ENCODE data around the gene MOSPD2.
A peak's percentile ranks its signal among the peaks of the same experiment; 100 is the strongest.

MOSPD2 gene

DNA sequence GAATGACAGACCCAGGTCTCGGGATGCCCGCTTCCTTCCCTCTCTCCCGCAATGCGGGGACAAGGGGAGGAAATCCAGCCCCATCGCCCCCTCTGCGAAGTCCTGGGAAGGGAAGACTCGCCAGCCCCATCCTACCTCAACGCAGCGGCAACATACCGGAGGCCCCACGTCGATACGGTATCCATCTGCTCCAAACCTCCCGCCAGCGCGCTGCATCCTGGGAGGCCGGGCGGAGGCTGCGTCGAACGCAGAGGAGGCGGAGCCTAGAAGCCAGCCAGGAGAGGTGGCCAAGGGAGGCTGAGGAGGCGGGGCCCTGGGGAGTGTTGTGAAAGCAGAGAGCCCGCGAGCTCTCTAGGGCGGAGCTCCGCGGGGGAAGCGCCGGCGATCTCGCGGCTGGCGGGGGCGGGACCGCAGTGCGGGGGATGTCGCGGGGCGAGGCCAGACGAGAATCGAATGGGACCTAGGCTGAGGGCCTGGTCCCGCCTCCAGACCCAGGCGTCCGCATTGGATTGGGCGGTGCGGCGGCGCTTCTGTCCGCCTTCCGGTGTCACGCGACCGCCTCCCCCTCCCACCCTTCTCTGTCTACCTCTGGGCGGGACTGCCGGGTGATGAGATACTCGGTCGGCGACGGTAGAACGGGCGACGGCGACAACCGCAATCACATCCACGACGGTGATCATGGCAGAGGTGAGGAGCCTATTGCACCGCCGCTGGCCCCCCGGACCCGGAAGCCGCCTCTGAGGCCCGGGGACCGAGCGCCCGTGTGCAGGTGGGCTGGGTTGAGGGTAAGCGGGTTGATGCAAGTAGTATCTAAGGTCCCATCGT, at the start of gene MOSPD2, which contains the start of gene FANCB:
Gene MOSPD2, plus strand, starts transcription at position 571 of the 825 bp plus-strand sequence. Its CDS starts 108 bp downstream, at position 679.
Gene FANCB, minus strand, starts transcription at position 219 of the 825 bp plus-strand sequence. CDS start 7,559 bp downstream, outside the sequence.
- peak within 1 kb of the TSS; percentile 89 for H3K4me3 ChIP-seq (ENCODE audit: low read depth, low read length)
- peak; percentile 95 for DNase-seq (ENCODE audit: low read depth)
- TF ChIP-seq, protein P1, sequence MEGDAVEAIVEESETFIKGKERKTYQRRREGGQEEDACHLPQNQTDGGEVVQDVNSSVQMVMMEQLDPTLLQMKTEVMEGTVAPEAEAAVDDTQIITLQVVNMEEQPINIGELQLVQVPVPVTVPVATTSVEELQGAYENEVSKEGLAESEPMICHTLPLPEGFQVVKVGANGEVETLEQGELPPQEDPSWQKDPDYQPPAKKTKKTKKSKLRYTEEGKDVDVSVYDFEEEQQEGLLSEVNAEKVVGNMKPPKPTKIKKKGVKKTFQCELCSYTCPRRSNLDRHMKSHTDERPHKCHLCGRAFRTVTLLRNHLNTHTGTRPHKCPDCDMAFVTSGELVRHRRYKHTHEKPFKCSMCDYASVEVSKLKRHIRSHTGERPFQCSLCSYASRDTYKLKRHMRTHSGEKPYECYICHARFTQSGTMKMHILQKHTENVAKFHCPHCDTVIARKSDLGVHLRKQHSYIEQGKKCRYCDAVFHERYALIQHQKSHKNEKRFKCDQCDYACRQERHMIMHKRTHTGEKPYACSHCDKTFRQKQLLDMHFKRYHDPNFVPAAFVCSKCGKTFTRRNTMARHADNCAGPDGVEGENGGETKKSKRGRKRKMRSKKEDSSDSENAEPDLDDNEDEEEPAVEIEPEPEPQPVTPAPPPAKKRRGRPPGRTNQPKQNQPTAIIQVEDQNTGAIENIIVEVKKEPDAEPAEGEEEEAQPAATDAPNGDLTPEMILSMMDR (IDR thresholded peaks at IDR 0.05; ENCODE audit: insufficient read depth, low read depth, low read length, missing control alignments): no peak

DNA sequence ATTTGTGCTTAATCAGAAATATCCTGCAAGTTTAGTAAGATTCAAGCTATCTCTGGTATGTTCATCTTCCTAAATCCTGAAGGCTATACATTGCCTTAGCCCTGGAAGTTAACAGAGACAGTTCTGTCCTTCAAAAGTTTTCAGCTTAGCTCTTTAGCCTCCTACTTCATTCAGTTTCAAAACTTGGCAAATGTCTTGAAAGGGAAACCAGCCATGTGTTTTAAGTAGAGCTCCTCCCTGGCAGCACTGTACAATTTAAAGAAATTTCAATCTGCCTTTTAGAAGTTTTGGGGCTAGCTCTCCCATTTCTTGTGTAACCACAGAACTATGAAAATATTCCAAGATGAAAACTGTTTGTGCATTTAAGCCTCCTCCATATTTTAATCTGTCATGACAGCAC, 47.4 kb upstream of the MOSPD2 start:
- TF ChIP-seq, protein P1 (IDR thresholded peaks at IDR 0.05; ENCODE audit: insufficient read depth, low read depth, low read length, missing control alignments): no peak
- DNase-seq (ENCODE audit: low read depth): no peak
- H3K4me3 ChIP-seq (ENCODE audit: low read depth, low read length): no peak overlapping the region

DNA sequence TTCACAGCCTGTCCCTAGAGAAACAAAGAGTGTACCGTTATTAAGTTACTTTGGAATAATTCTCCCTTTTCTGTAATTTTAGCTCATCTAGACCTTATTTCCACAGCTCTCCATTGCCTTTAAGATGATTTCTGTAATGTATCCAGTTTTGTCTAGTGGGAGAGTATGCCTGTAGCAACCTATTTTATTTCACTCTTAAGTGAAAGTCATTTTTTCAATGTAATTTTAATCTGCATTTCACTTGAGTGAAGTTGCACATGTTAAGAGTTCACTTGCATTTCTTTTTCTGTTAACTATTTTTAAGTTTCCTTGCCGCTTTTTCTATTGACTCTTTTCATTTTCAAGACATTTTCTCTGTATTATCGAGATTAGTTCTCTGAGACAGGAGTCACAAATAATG, 46.9 kb upstream of the MOSPD2 start:
- TF ChIP-seq, protein P1 (IDR thresholded peaks at IDR 0.05; ENCODE audit: insufficient read depth, low read depth, low read length, missing control alignments): no peak
- no peak for DNase-seq (ENCODE audit: low read depth)

DNA sequence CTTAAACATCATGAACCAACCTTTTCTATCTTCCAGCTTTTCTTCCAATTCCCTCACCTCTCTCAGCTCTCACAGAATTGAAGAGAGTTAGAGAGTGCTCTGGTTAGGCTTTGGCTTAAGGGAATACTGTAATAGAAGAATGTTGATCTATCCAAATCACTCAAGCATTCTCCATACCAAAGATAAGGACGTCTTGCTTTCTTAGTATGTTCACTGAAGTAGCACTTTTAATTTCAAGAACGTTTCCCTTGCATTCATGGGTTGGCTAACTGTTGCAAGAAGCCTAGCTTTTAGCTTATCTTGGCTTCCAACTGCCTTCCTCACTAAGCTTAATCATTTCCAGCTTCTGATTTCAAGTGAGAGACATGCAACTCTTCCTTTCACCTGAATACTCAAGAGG, 43.6 kb upstream of the MOSPD2 start:
- DNase-seq (ENCODE audit: low read depth): no peak
- TF ChIP-seq, protein P1 (IDR thresholded peaks at IDR 0.05; ENCODE audit: insufficient read depth, low read depth, low read length, missing control alignments): no peak

More for the DNA sequence above, 46.9 kb upstream of the MOSPD2 start:
- H3K4me3 ChIP-seq (ENCODE audit: low read depth, low read length): no peak overlapping the region

DNA sequence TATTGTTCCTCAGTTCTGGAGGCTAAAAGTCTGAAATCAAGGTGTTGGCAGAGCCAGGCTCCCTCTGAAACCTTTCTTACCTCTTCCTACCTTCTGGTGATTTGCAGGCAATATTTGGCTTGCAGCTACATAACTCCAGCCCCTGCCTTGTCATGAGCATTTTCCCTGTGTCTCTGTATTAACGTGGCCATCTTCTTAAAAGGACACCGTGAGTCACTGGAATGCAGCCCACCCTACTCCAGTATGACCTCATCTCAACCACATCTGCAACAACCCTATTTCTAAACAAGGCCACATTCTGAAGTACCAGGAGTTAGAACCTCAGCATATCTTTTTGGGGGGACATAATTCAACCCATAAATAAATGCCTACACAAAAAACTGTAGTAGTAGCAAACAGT, 41.1 kb upstream of the MOSPD2 start:
- DNase-seq (ENCODE audit: low read depth): no peak
- H3K4me3 ChIP-seq (ENCODE audit: low read depth, low read length): no peak overlapping the region
- TF ChIP-seq, protein P1 (IDR thresholded peaks at IDR 0.05; ENCODE audit: insufficient read depth, low read depth, low read length, missing control alignments): no peak

More for the DNA sequence above, 43.6 kb upstream of the MOSPD2 start:
- no peak overlapping the region for H3K4me3 ChIP-seq (ENCODE audit: low read depth, low read length)

DNA sequence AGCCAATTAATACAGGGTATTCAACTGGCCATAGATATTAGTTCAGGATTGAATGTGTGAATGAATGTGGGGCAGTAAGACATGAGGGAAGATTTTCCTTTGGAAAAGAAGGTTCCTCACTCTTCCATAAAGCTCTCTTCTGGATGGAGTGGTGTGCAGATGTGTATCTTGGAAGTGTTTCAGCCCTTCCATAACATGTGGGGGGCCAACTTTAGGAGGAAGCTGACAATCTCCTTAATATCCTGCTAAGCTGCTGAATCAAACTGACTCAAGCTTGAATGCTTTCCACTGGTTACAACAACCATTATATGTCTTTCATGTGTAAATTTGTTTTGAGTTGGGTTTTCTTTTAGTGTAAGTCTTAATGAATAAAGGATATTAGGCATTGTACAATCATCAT, 40.6 kb upstream of the MOSPD2 start:
- no peak overlapping the region for H3K4me3 ChIP-seq (ENCODE audit: low read depth, low read length)
- DNase-seq (ENCODE audit: low read depth): no peak
- TF ChIP-seq, protein P1 (IDR thresholded peaks at IDR 0.05; ENCODE audit: insufficient read depth, low read depth, low read length, missing control alignments): no peak

All from GM12865 (cell line).